Left ventricle myocardium inferior (tissue), 1 donor: Measurements from ENCODE around the gene POLR1A. TPM values are rescaled to one million over a fixed set of nuclear protein-coding genes. Genes with fewer than 3 reads are reported as not detected.
A peak's percentile ranks its signal among the peaks of the same experiment; 100 is the strongest.

Experiments used
- DNase-seq: peaks from one replicate; pipeline ENCODE4 v3.0.0-alpha.2; 2020
- H3K27ac ChIP-seq: fragments of 200-600 bp; replicated peaks from 2 replicates; pipeline ENCODE4 v1.8.0; 2021
- H3K27me3 ChIP-seq: fragments of 200-600 bp; 2 replicates; pipeline ENCODE4 v1.8.0; 2021; ENCODE audit warnings: low read depth
- H3K36me3 ChIP-seq: fragments of 200-600 bp; 2 replicates; pipeline ENCODE4 v1.8.0; 2021
- H3K4me1 ChIP-seq: fragments of 200-600 bp; 2 replicates; pipeline ENCODE4 v1.8.0; 2021
- H3K4me3 ChIP-seq: fragments of 200-600 bp; 2 replicates; pipeline ENCODE4 v1.8.0; 2021; ENCODE audit warnings: mild to moderate bottlenecking, moderate library complexity
- H3K9me3 ChIP-seq: fragments of 200-600 bp; replicated peaks from 2 replicates; pipeline ENCODE4 v1.8.0; 2021
- CTCF ChIP-seq: fragments of 200-600 bp; IDR thresholded peaks from 2 replicates; pipeline ENCODE4 v1.8.0; 2021; ENCODE audit warnings: antibody characterized with exemption, mild to moderate bottlenecking, borderline replicate concordance
- intact Hi-C: fragments of 100-400 bp; cut with micrococcal nuclease; formaldehyde crosslinking; loops from one replicate; pipeline ENCODE4 v1.11.0; 2022
- total RNA-seq: library from RNA; stranded (reverse); fragmentation: NEBNext Ultra II Directional; extraction: Animal tissue kit (Norgen Biotek cat#: 25700); gene quantifications from one replicate; pipeline ENCODE4 v1.2.1, GENCODE V29; 2021
- donor health status: DM: no; HTN: yes; CAD: no; lungs with severe emphysema.

POLR1A gene
- total RNA-seq, 1 donor from 2014 or later, result 16.3 TPM

- H3K4me3 ChIP-seq, result no peak overlapping the region
- no peaks in the 10 kb centered on the region for H3K9me3 ChIP-seq
- intact Hi-C loops, result no loop called here
- H3K36me3 ChIP-seq, result peaks cover 60% of the 10 kb centered on the region
- peak overlapping the region; percentile 73 for H3K27ac ChIP-seq
- peak; percentile 61 for DNase-seq
- no peak for TF ChIP-seq CTCF
- peaks cover 37% of the 10 kb centered on the region for H3K4me1 ChIP-seq
- no peaks in the 10 kb centered on the region for H3K27me3 ChIP-seq
Measured at GRCh38 chr2:86072271-86072858, 33.3 kb downstream of the POLR1A start.

GRCh38 chr2:86070868-86071267, 34.8 kb downstream of the POLR1A start:
- Histone ChIP-seq H3K27me3 (no peaks in the 10 kb centered on the region), H3K4me1 (peaks cover 43% of the 10 kb centered on the region), H3K36me3 (peaks cover 57% of the 10 kb centered on the region), H3K4me3 (no peak overlapping the region), H3K9me3 (no peaks in the 10 kb centered on the region), H3K27ac (peak overlapping the region; percentile 73)
- intact Hi-C loops, result no loop called here
- no peak for DNase-seq
- TF ChIP-seq CTCF, result no peak

- intact Hi-C loops, result no loop called here
- Histone ChIP-seq H3K27ac (peak overlapping the region; percentile 11), H3K27me3 (no peaks in the 10 kb centered on the region), H3K4me3 (no peak overlapping the region), H3K36me3 (peaks cover 65% of the 10 kb centered on the region), H3K9me3 (no peaks in the 10 kb centered on the region), H3K4me1 (peaks cover 45% of the 10 kb centered on the region)
- no peak for TF ChIP-seq CTCF
- DNase-seq, result no peak
Measured at GRCh38 chr2:86069783-86070339, 35.8 kb downstream of the POLR1A start.

GRCh38 chr2:86069091-86069685, 36.5 kb downstream of the POLR1A start:
- intact Hi-C loops, result no loop called here
- Histone ChIP-seq H3K9me3 (no peaks in the 10 kb centered on the region), H3K4me1 (peaks cover 45% of the 10 kb centered on the region), H3K4me3 (no peak overlapping the region), H3K36me3 (peaks cover 65% of the 10 kb centered on the region), H3K27ac (peak overlapping the region; percentile 33), H3K27me3 (no peaks in the 10 kb centered on the region)
- peak; percentile 36 for DNase-seq
- TF ChIP-seq CTCF, result no peak

GRCh38 chr2:86068648-86069047, 37.0 kb downstream of the POLR1A start:
- no peak for DNase-seq
- H3K4me3 ChIP-seq, result no peak overlapping the region
- intact Hi-C loops, result no loop called here
- H3K27ac ChIP-seq, result peak overlapping the region; percentile 33
- H3K36me3 ChIP-seq, result peaks cover 65% of the 10 kb centered on the region
- no peaks in the 10 kb centered on the region for H3K27me3 ChIP-seq
- no peak for TF ChIP-seq CTCF
- peaks cover 45% of the 10 kb centered on the region for H3K4me1 ChIP-seq
- H3K9me3 ChIP-seq, result peaks cover 5% of the 10 kb centered on the region
